Measurements from ENCODE around the gene SAMD4B. TPM values are rescaled to one million over a fixed set of nuclear protein-coding genes. Genes with fewer than 3 reads are reported as not detected.
A peak's percentile ranks its signal among the peaks of the same experiment; 100 is the strongest.

The SAMD4B gene
- total and polyA plus RNA-seq, 2 experiments from 2014 or later: 104 to 172 TPM

DNA sequence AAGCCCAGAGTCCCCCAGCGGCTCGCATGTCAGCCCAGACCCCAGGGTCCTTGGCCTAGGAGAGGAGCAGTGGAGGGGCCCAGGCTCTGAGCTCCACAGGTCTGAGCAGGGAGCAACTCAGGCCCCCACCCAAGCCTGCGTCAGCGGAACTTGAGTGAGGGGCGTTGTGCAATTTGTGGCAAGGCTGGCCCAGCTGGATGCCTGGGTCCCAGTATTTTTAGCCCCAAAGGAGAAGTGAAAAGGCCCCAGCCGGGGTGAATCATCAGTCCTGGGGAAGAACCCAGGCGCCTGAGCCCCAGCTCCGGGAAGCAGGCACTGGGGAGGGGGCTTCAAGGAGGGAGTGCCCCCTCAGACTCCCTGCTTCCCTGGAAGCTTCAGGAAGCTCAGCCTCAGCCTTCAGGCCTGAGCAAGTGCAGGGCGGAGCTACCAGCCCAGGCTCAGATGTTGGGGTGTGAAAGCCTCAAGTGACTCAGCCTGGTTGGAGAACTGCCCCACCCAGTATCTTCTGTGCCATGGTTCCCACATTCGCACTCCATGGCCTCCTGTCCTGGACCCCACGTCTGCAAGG is 56.2 kb downstream of the SAMD4B start:
- H3K27ac ChIP-seq (ENCODE audit: low read depth): peak overlapping the region; percentile 80; the same call in 1 of the 2 replicates
- ATAC-seq: no peak
- Mint-ChIP-seq H3K9me3 (peaks cover 4% of the 10 kb centered on the region; the same call in 1 of the 3 replicates), H3K27ac (peak overlapping the region; percentile 22; the same call in 1 of the 2 replicates), H3K4me1 (peaks cover 28% of the 10 kb centered on the region), H3K27me3 (ENCODE audit: insufficient read depth, low read depth, poor library complexity) (peaks cover 10% of the 10 kb centered on the region), H3K36me3 (ENCODE audit: low read depth) (peaks cover 31% of the 10 kb centered on the region), H3K4me3 (no peak overlapping the region)
- H3K4me3 ChIP-seq: peak overlapping the region; percentile 36; the same call in 1 of the 2 replicates
- no peak overlapping the region for H2AFZ ChIP-seq
- 0 out of 2 replicates have a peak, but pooled peaks cover 7% of the 10 kb centered on the region for H3K36me3 ChIP-seq (ENCODE audit: insufficient read depth)
- H3K9me2 ChIP-seq (ENCODE audit: insufficient read depth): no peaks in the 10 kb centered on the region
- peaks cover 36% of the 10 kb centered on the region; the same call in 1 of the 2 replicates for H3F3A ChIP-seq (replicated peaks; ENCODE audit: low read depth)
- H3K79me2 ChIP-seq (replicated peaks; ENCODE audit: insufficient read depth): no peaks in the 10 kb centered on the region; the same call in 1 of the 2 replicates
- H3K27me3 ChIP-seq (ENCODE audit: insufficient read depth): no peaks in the 10 kb centered on the region
- TF ChIP-seq JUNB (IDR thresholded peaks at IDR 0.05; ENCODE audit: unreplicated experiment) (no peak), STAT1 (IDR thresholded peaks at IDR 0.05; ENCODE audit: unreplicated experiment) (no peak), ZNF114 (CRISPR knock-in tag; IDR thresholded peaks at IDR 0.05) (no peak), ZNF331 (CRISPR knock-in tag; IDR thresholded peaks at IDR 0.05; ENCODE audit: low read depth) (no peak), EZH2phosphoT487 (IDR thresholded peaks at IDR 0.05; ENCODE audit: unreplicated experiment) (no peak), CREB1 (CRISPR knock-in tag; IDR thresholded peaks at IDR 0.05; ENCODE audit: low read depth) (no peak), NANOG (IDR thresholded peaks at IDR 0.05; ENCODE audit: borderline replicate concordance) (no peak), EZH2 (IDR thresholded peaks at IDR 0.05; ENCODE audit: low read depth, unreplicated experiment) (no peak), POLR2AphosphoS5 (IDR thresholded peaks at IDR 0.05; ENCODE audit: low read depth) (no peak)
- TF ChIP-seq, protein P1, sequence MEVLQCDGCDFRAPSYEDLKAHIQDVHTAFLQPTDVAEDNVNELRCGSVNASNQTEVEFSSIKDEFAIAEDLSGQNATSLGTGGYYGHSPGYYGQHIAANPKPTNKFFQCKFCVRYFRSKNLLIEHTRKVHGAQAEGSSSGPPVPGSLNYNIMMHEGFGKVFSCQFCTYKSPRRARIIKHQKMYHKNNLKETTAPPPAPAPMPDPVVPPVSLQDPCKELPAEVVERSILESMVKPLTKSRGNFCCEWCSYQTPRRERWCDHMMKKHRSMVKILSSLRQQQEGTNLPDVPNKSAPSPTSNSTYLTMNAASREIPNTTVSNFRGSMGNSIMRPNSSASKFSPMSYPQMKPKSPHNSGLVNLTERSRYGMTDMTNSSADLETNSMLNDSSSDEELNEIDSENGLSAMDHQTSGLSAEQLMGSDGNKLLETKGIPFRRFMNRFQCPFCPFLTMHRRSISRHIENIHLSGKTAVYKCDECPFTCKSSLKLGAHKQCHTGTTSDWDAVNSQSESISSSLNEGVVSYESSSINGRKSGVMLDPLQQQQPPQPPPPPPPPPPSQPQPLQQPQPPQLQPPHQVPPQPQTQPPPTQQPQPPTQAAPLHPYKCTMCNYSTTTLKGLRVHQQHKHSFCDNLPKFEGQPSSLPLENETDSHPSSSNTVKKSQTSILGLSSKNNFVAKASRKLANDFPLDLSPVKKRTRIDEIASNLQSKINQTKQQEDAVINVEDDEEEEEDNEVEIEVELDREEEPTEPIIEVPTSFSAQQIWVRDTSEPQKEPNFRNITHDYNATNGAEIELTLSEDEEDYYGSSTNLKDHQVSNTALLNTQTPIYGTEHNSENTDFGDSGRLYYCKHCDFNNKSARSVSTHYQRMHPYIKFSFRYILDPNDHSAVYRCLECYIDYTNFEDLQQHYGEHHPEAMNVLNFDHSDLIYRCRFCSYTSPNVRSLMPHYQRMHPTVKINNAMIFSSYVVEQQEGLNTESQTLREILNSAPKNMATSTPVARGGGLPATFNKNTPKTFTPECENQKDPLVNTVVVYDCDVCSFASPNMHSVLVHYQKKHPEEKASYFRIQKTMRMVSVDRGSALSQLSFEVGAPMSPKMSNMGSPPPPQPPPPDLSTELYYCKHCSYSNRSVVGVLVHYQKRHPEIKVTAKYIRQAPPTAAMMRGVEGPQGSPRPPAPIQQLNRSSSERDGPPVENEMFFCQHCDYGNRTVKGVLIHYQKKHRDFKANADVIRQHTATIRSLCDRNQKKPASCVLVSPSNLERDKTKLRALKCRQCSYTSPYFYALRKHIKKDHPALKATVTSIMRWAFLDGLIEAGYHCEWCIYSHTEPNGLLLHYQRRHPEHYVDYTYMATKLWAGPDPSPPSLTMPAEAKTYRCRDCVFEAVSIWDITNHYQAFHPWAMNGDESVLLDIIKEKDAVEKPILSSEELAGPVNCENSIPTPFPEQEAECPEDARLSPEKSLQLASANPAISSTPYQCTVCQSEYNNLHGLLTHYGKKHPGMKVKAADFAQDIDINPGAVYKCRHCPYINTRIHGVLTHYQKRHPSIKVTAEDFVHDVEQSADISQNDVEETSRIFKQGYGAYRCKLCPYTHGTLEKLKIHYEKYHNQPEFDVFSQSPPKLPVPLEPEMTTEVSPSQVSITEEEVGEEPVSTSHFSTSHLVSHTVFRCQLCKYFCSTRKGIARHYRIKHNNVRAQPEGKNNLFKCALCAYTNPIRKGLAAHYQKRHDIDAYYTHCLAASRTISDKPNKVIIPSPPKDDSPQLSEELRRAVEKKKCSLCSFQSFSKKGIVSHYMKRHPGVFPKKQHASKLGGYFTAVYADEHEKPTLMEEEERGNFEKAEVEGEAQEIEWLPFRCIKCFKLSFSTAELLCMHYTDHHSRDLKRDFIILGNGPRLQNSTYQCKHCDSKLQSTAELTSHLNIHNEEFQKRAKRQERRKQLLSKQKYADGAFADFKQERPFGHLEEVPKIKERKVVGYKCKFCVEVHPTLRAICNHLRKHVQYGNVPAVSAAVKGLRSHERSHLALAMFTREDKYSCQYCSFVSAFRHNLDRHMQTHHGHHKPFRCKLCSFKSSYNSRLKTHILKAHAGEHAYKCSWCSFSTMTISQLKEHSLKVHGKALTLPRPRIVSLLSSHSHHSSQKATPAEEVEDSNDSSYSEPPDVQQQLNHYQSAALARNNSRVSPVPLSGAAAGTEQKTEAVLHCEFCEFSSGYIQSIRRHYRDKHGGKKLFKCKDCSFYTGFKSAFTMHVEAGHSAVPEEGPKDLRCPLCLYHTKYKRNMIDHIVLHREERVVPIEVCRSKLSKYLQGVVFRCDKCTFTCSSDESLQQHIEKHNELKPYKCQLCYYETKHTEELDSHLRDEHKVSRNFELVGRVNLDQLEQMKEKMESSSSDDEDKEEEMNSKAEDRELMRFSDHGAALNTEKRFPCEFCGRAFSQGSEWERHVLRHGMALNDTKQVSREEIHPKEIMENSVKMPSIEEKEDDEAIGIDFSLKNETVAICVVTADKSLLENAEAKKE (CRISPR knock-in tag; IDR thresholded peaks at IDR 0.05): no peak
- TF ChIP-seq, protein P2, sequence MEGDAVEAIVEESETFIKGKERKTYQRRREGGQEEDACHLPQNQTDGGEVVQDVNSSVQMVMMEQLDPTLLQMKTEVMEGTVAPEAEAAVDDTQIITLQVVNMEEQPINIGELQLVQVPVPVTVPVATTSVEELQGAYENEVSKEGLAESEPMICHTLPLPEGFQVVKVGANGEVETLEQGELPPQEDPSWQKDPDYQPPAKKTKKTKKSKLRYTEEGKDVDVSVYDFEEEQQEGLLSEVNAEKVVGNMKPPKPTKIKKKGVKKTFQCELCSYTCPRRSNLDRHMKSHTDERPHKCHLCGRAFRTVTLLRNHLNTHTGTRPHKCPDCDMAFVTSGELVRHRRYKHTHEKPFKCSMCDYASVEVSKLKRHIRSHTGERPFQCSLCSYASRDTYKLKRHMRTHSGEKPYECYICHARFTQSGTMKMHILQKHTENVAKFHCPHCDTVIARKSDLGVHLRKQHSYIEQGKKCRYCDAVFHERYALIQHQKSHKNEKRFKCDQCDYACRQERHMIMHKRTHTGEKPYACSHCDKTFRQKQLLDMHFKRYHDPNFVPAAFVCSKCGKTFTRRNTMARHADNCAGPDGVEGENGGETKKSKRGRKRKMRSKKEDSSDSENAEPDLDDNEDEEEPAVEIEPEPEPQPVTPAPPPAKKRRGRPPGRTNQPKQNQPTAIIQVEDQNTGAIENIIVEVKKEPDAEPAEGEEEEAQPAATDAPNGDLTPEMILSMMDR (conservative IDR thresholded peaks at IDR 0.05; ENCODE audit: low read depth in 2 of 2): no peak
- TF ChIP-seq, protein P3, sequence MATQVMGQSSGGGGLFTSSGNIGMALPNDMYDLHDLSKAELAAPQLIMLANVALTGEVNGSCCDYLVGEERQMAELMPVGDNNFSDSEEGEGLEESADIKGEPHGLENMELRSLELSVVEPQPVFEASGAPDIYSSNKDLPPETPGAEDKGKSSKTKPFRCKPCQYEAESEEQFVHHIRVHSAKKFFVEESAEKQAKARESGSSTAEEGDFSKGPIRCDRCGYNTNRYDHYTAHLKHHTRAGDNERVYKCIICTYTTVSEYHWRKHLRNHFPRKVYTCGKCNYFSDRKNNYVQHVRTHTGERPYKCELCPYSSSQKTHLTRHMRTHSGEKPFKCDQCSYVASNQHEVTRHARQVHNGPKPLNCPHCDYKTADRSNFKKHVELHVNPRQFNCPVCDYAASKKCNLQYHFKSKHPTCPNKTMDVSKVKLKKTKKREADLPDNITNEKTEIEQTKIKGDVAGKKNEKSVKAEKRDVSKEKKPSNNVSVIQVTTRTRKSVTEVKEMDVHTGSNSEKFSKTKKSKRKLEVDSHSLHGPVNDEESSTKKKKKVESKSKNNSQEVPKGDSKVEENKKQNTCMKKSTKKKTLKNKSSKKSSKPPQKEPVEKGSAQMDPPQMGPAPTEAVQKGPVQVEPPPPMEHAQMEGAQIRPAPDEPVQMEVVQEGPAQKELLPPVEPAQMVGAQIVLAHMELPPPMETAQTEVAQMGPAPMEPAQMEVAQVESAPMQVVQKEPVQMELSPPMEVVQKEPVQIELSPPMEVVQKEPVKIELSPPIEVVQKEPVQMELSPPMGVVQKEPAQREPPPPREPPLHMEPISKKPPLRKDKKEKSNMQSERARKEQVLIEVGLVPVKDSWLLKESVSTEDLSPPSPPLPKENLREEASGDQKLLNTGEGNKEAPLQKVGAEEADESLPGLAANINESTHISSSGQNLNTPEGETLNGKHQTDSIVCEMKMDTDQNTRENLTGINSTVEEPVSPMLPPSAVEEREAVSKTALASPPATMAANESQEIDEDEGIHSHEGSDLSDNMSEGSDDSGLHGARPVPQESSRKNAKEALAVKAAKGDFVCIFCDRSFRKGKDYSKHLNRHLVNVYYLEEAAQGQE (IDR thresholded peaks at IDR 0.05; ENCODE audit: unreplicated experiment): no peak
- TF ChIP-seq, protein P4, sequence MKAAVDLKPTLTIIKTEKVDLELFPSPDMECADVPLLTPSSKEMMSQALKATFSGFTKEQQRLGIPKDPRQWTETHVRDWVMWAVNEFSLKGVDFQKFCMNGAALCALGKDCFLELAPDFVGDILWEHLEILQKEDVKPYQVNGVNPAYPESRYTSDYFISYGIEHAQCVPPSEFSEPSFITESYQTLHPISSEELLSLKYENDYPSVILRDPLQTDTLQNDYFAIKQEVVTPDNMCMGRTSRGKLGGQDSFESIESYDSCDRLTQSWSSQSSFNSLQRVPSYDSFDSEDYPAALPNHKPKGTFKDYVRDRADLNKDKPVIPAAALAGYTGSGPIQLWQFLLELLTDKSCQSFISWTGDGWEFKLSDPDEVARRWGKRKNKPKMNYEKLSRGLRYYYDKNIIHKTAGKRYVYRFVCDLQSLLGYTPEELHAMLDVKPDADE (IDR thresholded peaks at IDR 0.05): no peak
- DNase-seq (ENCODE audit: low spot score): no peak
- no peaks in the 10 kb centered on the region; the same call in none of the 2 replicates for H4K20me1 ChIP-seq (replicated peaks; ENCODE audit: insufficient read depth)
- H3K4me2 ChIP-seq: peak overlapping the region; percentile 51
- H3K4me1 ChIP-seq (ENCODE audit: insufficient read depth): peaks cover 18% of the 10 kb centered on the region; the same call in 1 of the 2 replicates

All from GM23338 (cell line).